ENCODE results near the gene FGF8.

Gene FGF8

DNA sequence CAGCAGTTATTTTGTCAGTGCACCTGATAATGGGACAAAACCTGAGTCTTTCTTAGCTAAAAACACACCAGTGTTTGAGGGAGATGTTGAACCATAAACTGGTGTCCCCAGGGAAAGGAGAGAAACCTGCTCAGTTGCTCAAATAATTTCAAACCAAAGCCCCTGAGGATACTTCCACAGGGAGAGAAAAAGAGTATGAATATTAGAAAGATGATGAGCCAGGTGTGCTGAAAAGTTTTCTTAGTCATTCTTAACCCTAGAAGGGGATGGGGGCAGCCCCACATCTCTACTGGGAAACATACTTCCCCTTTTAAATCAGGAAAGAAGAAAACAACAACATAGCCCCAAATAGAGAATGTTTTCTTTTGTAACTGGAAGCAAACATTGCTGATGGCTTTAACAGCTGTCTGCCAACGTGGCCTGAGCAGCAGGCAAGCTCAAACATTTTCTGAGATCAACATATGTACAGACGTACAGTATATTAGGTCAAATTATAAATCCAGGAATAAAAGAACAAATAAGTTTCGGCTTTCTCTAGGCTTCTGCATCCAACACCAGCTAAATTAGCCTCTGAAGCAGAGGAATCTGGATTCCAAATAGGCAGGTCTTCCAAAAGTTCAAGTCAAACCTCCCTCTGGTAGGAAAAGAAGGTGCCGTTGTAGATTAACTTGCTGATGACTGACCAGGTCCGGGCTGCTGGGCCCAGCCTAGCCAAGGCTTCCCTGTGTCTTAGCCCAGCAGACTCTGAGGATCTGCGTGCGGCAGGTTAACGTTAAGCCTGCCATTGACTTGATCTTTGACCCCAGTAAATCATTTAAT is 50.4 kb downstream of the FGF8 start:
- DNase-seq = no peak

DNA sequence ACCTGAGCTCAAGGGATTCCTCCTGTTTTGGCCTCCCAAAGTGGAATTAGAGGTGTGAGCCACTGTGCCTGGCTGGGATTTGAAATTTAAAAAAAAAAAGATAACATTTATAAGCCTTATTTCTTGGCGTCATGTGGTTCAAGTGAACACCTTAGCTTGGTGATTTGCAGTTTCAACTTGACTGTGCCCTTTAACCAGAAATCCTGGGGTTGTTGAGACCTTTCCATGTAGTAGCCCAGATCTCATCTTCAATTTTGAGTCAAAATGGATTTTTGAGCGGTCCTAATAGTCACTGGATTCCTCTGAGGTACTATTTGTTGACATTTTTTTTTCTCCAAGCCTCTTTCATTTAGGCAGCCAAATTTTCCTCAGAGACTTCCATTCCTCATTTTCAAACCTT is 51.5 kb downstream of the FGF8 start:
- no peak for DNase-seq

DNA sequence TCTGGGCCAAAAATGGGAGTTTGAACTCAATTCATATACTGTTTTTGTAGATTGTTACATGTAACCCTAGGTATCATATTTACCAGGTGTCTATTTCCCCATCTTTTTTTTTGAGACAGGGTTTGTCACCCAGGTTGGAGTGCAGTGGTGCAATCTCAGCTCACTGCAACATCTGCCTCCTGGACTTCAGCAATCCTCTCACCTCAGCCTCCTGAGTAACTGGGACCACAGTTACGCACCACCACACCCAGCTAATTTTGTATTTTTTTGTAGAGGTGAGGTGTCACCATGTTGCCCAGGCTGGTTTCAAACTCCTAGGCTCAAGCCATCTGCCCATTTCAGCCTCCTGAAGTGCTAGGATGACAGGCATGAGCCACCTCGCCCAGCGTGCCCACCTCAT is 52.7 kb downstream of the FGF8 start:
- DNase-seq = no peak

DNA sequence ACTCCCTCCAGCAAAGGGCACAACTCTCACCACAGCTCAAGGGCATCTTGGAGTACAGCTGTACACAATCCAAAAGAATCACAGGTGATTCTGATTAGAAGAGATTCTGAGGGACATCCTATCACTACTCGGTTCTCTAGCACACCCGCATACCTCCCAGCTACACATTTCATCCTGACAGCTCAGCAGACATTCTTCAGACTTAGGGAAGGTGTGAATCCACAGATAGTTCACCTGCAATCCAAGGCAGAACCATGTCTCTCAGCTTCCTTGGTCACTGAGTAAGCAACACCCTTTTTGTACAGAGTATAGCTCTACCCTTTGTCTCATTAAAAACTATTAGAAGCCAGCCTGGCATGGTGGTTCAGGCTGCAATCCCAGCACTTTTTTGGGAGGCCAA is 54.1 kb downstream of the FGF8 start:
- no peak for DNase-seq

DNA sequence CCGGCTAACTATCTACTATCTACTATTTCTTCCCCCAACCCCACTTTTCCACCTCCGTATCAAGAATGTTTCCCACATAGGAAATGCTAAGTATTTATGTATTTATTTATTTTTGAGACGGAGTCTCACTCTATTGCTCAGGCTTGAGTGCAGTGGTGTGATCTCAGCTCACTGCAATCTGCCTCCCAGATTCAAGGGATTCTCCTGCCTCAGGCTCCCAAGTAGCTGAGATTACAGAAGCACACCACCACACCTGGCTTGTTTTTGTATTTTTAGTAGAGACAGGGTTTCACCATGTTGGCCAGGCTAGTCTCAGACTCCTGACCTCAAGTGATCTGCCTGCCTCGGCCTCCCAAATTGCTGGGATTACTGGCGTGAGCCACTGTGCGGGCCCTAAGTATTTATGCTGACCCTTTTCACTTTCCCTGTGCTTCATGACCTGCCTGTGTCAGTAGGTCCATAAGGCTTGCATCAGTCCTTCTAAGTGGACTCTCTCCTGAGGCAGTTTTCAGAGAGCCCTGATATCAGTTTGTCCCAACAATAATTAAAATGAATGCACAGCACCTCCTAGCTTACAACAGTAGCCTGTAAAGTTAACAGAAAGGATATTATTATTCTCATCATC is 55.2 kb downstream of the FGF8 start:
- no peak for DNase-seq

All from NCI-H524 (cell line).